Ovary (tissue), 3 donors: ENCODE measurements around the gene LYRM7.

ENCODE experiments used
- CTCF ChIP-seq, 3 donors: fragments of 450-650 bp in 2 of 3; fragments of 200-600 bp in 1 of 3; IDR thresholded peaks; one replicate each; pipeline versions ENCODE4 v1.5.1 to v1.8.0; 2016 to 2022; ENCODE audit warnings: antibody characterized with exemption in 3 of 3, mild to moderate bottlenecking in 1 of 3
- POLR2A ChIP-seq: fragments of 450-650 bp; IDR thresholded peaks from one replicate; pipeline ENCODE4 v1.6.1; 2017; ENCODE audit warnings: antibody characterized with exemption, mild to moderate bottlenecking, moderate library complexity
- donor health status: DM: no; HTN: no; CAD: no.

GRCh38 chr5:131209506-131210150, 38.9 kb downstream of the LYRM7 start:
- TF ChIP-seq CTCF (IDR thresholded peaks at IDR 0.05) (no peak), POLR2A (no peak)
